GM23338 (cell line): ENCODE results near the gene KRTAP10-12. TPM values are rescaled to one million over a fixed set of nuclear protein-coding genes. Genes with fewer than 3 reads are reported as not detected.

Source experiments
- ATAC-seq: fragments of 200-7000 bp; cut with Tn5 transposase; 3 replicates; pipeline ENCODE4 v1.9.1; 2020
- DNase-seq: peaks from one replicate; pipeline ENCODE4 v3.0.0-alpha.2; 2015; ENCODE audit warnings: low spot score
- H2AFZ ChIP-seq: fragments of 200-600 bp; sonication (generic); 2 replicates; pipeline ENCODE4 v1.8.0; 2016; ENCODE audit warnings: antibody characterized with exemption, mild to moderate bottlenecking, moderate library complexity
- H3F3A ChIP-seq: fragments of 200-600 bp; sonication (generic); replicated peaks from 2 replicates; pipeline ENCODE4 v1.8.0; 2017; ENCODE audit warnings: antibody characterized with exemption, mixed run types, low read depth
- H3K27ac ChIP-seq: fragments of 200-600 bp; sonication (generic); 2 replicates; pipeline ENCODE4 v1.6.1; 2016; ENCODE audit warnings: low read depth
- H3K27me3 ChIP-seq: fragments of 200-600 bp; sonication (generic); 2 replicates; pipeline ENCODE4 v1.8.0; 2016; ENCODE audit warnings: mild to moderate bottlenecking, mixed run types, moderate library complexity; ENCODE audit not compliant: insufficient read depth
- H3K36me3 ChIP-seq: fragments of 200-600 bp; sonication (generic); 2 replicates; pipeline ENCODE4 v1.8.0; 2016; ENCODE audit warnings: mild to moderate bottlenecking; ENCODE audit not compliant: insufficient read depth
- H3K4me1 ChIP-seq: fragments of 200-600 bp; sonication (generic); 2 replicates; pipeline ENCODE4 v1.8.0; 2016; ENCODE audit warnings: mild to moderate bottlenecking, moderate library complexity; ENCODE audit not compliant: insufficient read depth
- H3K4me2 ChIP-seq: fragments of 200-600 bp; sonication (generic); 2 replicates; pipeline ENCODE4 v1.7.1; 2017; ENCODE audit warnings: mixed run types
- H3K4me3 ChIP-seq: fragments of 200-600 bp; sonication (generic); 2 replicates; pipeline ENCODE4 v1.6.1; 2016; ENCODE audit warnings: mixed run types
- H3K79me2 ChIP-seq: fragments of 200-600 bp; sonication (generic); replicated peaks from 2 replicates; pipeline ENCODE4 v1.8.0; 2017; ENCODE audit warnings: mild to moderate bottlenecking; ENCODE audit not compliant: insufficient read depth
- H3K9me2 ChIP-seq: fragments of 200-600 bp; sonication (generic); 2 replicates; pipeline ENCODE4 v1.8.0; 2017; ENCODE audit not compliant: insufficient read depth
- H4K20me1 ChIP-seq: fragments of 200-600 bp; sonication (generic); replicated peaks from 2 replicates; pipeline ENCODE4 v1.8.0; 2017; ENCODE audit warnings: mild to moderate bottlenecking; ENCODE audit not compliant: insufficient read depth
- H3K27ac Mint-ChIP-seq: 2 replicates; pipeline ENCODE4 v1.8.0; 2020; ENCODE audit warnings: inconsistent platforms, mild to moderate bottlenecking, moderate library complexity, mixed read lengths
- H3K27me3 Mint-ChIP-seq: 3 replicates; pipeline ENCODE4 v1.8.0; 2022; ENCODE audit warnings: low read depth, mild to moderate bottlenecking, moderate library complexity, mixed read lengths, inconsistent platforms; ENCODE audit not compliant: insufficient read depth, poor library complexity
- H3K36me3 Mint-ChIP-seq: 3 replicates; pipeline ENCODE4 v1.8.0; 2021; ENCODE audit warnings: low read depth, mild to moderate bottlenecking, inconsistent platforms, moderate library complexity, mixed read lengths
- H3K4me1 Mint-ChIP-seq: 3 replicates; pipeline ENCODE4 v1.8.0; 2020; ENCODE audit warnings: mild to moderate bottlenecking, inconsistent platforms, mixed read lengths
- H3K4me3 Mint-ChIP-seq: 3 replicates; pipeline ENCODE4 v1.8.0; 2021; ENCODE audit warnings: moderate library complexity, mild to moderate bottlenecking, inconsistent platforms, mixed read lengths
- H3K9me3 Mint-ChIP-seq: 3 replicates; pipeline ENCODE4 v1.8.0; 2020; ENCODE audit warnings: moderate library complexity, mild to moderate bottlenecking, inconsistent platforms, mixed read lengths
- CREB1 ChIP-seq: fragments of 250-450 bp; sonication (Bioruptor Pico); IDR thresholded peaks from 2 replicates; pipeline ENCODE4 v1.5.0; 2020; ENCODE audit warnings: low read depth, mild to moderate bottlenecking, moderate library complexity
- CTCF ChIP-seq, 2 experiments: fragments of 200-600 bp in 1 of 2; sonication (generic) in 1 of 2; conservative IDR thresholded peaks; 2 replicates each; pipeline versions ENCODE4 v1.5.1 to v1.6.1; 2016 to 2017; ENCODE audit warnings: antibody characterized with exemption in 2 of 2, low read depth in 2 of 2, mild to moderate bottlenecking in 2 of 2, moderate library complexity in 1 of 2
- ETS1 ChIP-seq: IDR thresholded peaks from 2 replicates; pipeline ENCODE4 v1.6.1; 2016; ENCODE audit warnings: antibody characterized with exemption
- EZH2 ChIP-seq: fragments of 200-600 bp; sonication (generic); IDR thresholded peaks from one replicate; pipeline ENCODE4 v1.8.0; 2017; ENCODE audit warnings: antibody characterized with exemption, mild to moderate bottlenecking, low read depth; ENCODE audit not compliant: unreplicated experiment
- EZH2phosphoT487 ChIP-seq: fragments of 200-600 bp; sonication (generic); IDR thresholded peaks from one replicate; pipeline ENCODE4 v1.8.1; 2018; ENCODE audit warnings: antibody characterized with exemption; ENCODE audit not compliant: unreplicated experiment
- JUNB ChIP-seq: IDR thresholded peaks from one replicate; pipeline ENCODE4 v1.6.1; 2016; ENCODE audit warnings: antibody characterized with exemption; ENCODE audit not compliant: unreplicated experiment
- NANOG ChIP-seq: IDR thresholded peaks from 2 replicates; pipeline ENCODE4 v1.6.1; 2016; ENCODE audit warnings: antibody characterized with exemption, borderline replicate concordance
- POLR2AphosphoS5 ChIP-seq: IDR thresholded peaks from 2 replicates; pipeline ENCODE4 v1.6.1; 2016; ENCODE audit warnings: antibody characterized with exemption, low read depth
- REST ChIP-seq: IDR thresholded peaks from one replicate; pipeline ENCODE4 v1.6.1; 2018; ENCODE audit warnings: antibody characterized with exemption; ENCODE audit not compliant: unreplicated experiment
- STAT1 ChIP-seq: IDR thresholded peaks from one replicate; pipeline ENCODE4 v1.6.1; 2016; ENCODE audit warnings: antibody characterized with exemption; ENCODE audit not compliant: unreplicated experiment
- ZNF114 ChIP-seq: fragments of 250-450 bp; sonication (Bioruptor Pico); IDR thresholded peaks from 2 replicates; pipeline ENCODE4 v1.5.0; 2020; ENCODE audit warnings: mild to moderate bottlenecking, moderate library complexity
- ZNF331 ChIP-seq: fragments of 250-450 bp; sonication (Bioruptor Pico); IDR thresholded peaks from 2 replicates; pipeline ENCODE4 v1.5.0; 2020; ENCODE audit warnings: low read depth, mild to moderate bottlenecking, moderate library complexity
- ZNF462 ChIP-seq: fragments of 250-450 bp; sonication (Bioruptor Pico); IDR thresholded peaks from 2 replicates; pipeline ENCODE4 v1.5.0; 2020; ENCODE audit warnings: mild to moderate bottlenecking, moderate library complexity
- polyA plus RNA-seq: library from polyadenylated mRNA; unstranded; fragments of >200 nt; fragmentation: Nextera tagmentation; extraction: Ambion mirVana; gene quantifications from 2 replicates; pipeline ENCODE4 v1.2.1, GENCODE V29; 2016
- total RNA-seq: library from RNA; depleted of rRNA; stranded (reverse); fragments of >200 nt; shearing (Covaris generic); gene quantifications from 2 replicates; pipeline ENCODE4 v1.2.3, GENCODE V29; 2014

KRTAP10-12 gene
- total and polyA plus RNA-seq, 2 experiments from 2014 or later: not detected

GRCh38 chr21:44716984-44717383 is 20.0 kb downstream of the KRTAP10-12 start:
- no peak for DNase-seq
- Mint-ChIP-seq H3K4me3 (no peak overlapping the region), H3K27ac (no peak overlapping the region), H3K9me3 (peaks cover 3% of the 10 kb centered on the region; the same call in 1 of the 3 replicates), H3K27me3 (peaks cover 34% of the 10 kb centered on the region), H3K36me3 (no peaks in the 10 kb centered on the region), H3K4me1 (peaks cover 34% of the 10 kb centered on the region)
- Histone ChIP-seq H3K27me3 (peaks cover 33% of the 10 kb centered on the region), H3K27ac (no peak overlapping the region), H3K4me2 (no peak overlapping the region), H4K20me1 (no peaks in the 10 kb centered on the region), H3F3A (no peaks in the 10 kb centered on the region), H3K4me3 (no peak overlapping the region), H3K4me1 (peaks cover 36% of the 10 kb centered on the region), H3K9me2 (0 out of 2 replicates have a peak, but pooled peaks cover 3% of the 10 kb centered on the region), H3K79me2 (no peaks in the 10 kb centered on the region), H2AFZ (no peak overlapping the region), H3K36me3 (no peaks in the 10 kb centered on the region)
- ATAC-seq: no peak
- TF ChIP-seq EZH2 (no peak), POLR2AphosphoS5 (no peak), STAT1 (no peak), CTCF (conservative IDR thresholded peaks at IDR 0.05; ENCODE audit: low read depth in 2 of 2) (no peak), CREB1 (CRISPR knock-in tag) (no peak), ZNF462 (CRISPR knock-in tag) (no peak), ZNF331 (no peak), ETS1 (no peak), ZNF114 (CRISPR knock-in tag) (no peak), EZH2phosphoT487 (no peak), NANOG (no peak), JUNB (no peak), REST (no peak)
